ENCODE results near the gene FAM120B.
A peak's percentile ranks its signal among the peaks of the same experiment; 100 is the strongest.
"Not testable (repeated sequence)": the region's sequence is repeated elsewhere in the genome, so short reads cannot be mapped to it uniquely, and the experiment has no call there.

The FAM120B gene

GRCh38 chr6:170306324-170307079 is at the start of gene FAM120B:
TSS of gene FAM120B (plus strand) at chr6:170306758. CDS start at chr6:170317391, 10,633 bp downstream.
- DNase-seq (ENCODE audit: low spot score), result peak; percentile 98

- no peak for DNase-seq (ENCODE audit: low spot score)
Observed at GRCh38 chr6:170257376-170257775, 49.2 kb upstream of the FAM120B start.

GRCh38 chr6:170258407-170258806 is 48.2 kb upstream of the FAM120B start:
- no peak for DNase-seq (ENCODE audit: low spot score)

GRCh38 chr6:170259278-170259677 is 47.3 kb upstream of the FAM120B start:
- no peak for DNase-seq (ENCODE audit: low spot score)

- DNase-seq (ENCODE audit: low spot score), result no peak
Observed at GRCh38 chr6:170260686-170261085, 45.9 kb upstream of the FAM120B start.

- no peak for DNase-seq (ENCODE audit: low spot score)
Observed at GRCh38 chr6:170261643-170262488, 44.7 kb upstream of the FAM120B start.

- no peak for DNase-seq (ENCODE audit: low spot score)
Observed at GRCh38 chr6:170262489-170263088, 44.0 kb upstream of the FAM120B start.

GRCh38 chr6:170263410-170263809 is 43.1 kb upstream of the FAM120B start:
- DNase-seq (ENCODE audit: low spot score), result no peak

GRCh38 chr6:170264086-170264485 is 42.5 kb upstream of the FAM120B start:
- no peak for DNase-seq (ENCODE audit: low spot score)

GRCh38 chr6:170264644-170265043 is 41.9 kb upstream of the FAM120B start:
- not testable (repeated sequence) for DNase-seq (ENCODE audit: low spot score)

GRCh38 chr6:170265655-170266054 is 40.9 kb upstream of the FAM120B start:
- no peak for DNase-seq (ENCODE audit: low spot score)

- DNase-seq (ENCODE audit: low spot score), result no peak
Observed at GRCh38 chr6:170266061-170266825, 40.3 kb upstream of the FAM120B start.

- no peak for DNase-seq (ENCODE audit: low spot score)
Observed at GRCh38 chr6:170267688-170268087, 38.9 kb upstream of the FAM120B start.

- no peak for DNase-seq (ENCODE audit: low spot score)
Observed at GRCh38 chr6:170268216-170269129, 38.1 kb upstream of the FAM120B start.

- DNase-seq (ENCODE audit: low spot score), result no peak
Observed at GRCh38 chr6:170269151-170269845, 37.3 kb upstream of the FAM120B start.

- DNase-seq (ENCODE audit: low spot score), result no peak
Observed at GRCh38 chr6:170269846-170270541, 36.6 kb upstream of the FAM120B start.

GRCh38 chr6:170270984-170271593 is 35.5 kb upstream of the FAM120B start:
- DNase-seq (ENCODE audit: low spot score), result no peak

- peak; percentile 75 for DNase-seq (ENCODE audit: low spot score)
Observed at GRCh38 chr6:170271771-170272314, 34.7 kb upstream of the FAM120B start.

Measured in germinal center (tissue), 1 donor.